Peyer's patch (tissue), 4 donors: Measurements from ENCODE around the gene CDH23. TPM values are rescaled to one million over a fixed set of nuclear protein-coding genes. Genes with fewer than 3 reads are reported as not detected.

ENCODE experiments used
- DNase-seq, 3 donors: peaks; one replicate each; pipeline ENCODE4 v3.0.0-alpha.2; 2017 to 2019
- H3K27ac ChIP-seq, 4 donors: fragments of 200-600 bp; sonication (generic); one replicate each; pipeline ENCODE4 v1.5.1; 2016 to 2019
- H3K27me3 ChIP-seq, 2 donors: fragments of 200-600 bp; sonication (generic); one replicate each; pipeline ENCODE4 v1.5.1; 2019
- H3K36me3 ChIP-seq, 3 donors: fragments of 200-600 bp; sonication (generic); one replicate each; pipeline ENCODE4 v1.5.1; 2016 to 2019
- H3K4me1 ChIP-seq, 4 donors: fragments of 200-600 bp; sonication (generic); one replicate each; pipeline ENCODE4 v1.5.1; 2016 to 2019
- H3K4me3 ChIP-seq, 4 donors: fragments of 200-600 bp; sonication (generic); 1 replicate in 3 of 4; 2 replicates in 1 of 4; pipeline ENCODE4 v1.5.1; 2016 to 2019; ENCODE audit warnings: mild to moderate bottlenecking in 1 of 4
- H3K9me3 ChIP-seq, 4 donors: fragments of 200-600 bp; sonication (generic); one replicate each; pipeline ENCODE4 v1.5.1; 2016 to 2019; ENCODE audit warnings: mild to moderate bottlenecking in 1 of 4
- CTCF ChIP-seq, 6 experiments: fragments of 450-650 bp in 4 of 6; fragments of 200-600 bp in 2 of 6; sonication (generic) in 1 of 6; IDR thresholded peaks; one replicate each; pipeline ENCODE4 v1.5.1; 2017 to 2019; ENCODE audit warnings: antibody characterized with exemption in 6 of 6, mild to moderate bottlenecking in 3 of 6, moderate library complexity in 1 of 6
- POLR2A ChIP-seq, 2 donors: fragments of 450-650 bp; IDR thresholded peaks; one replicate each; pipeline ENCODE4 v1.5.1; 2017; ENCODE audit warnings: antibody characterized with exemption in 2 of 2, mild to moderate bottlenecking in 2 of 2, moderate library complexity in 2 of 2
- total RNA-seq, 4 donors: library from RNA; depleted of rRNA; stranded (reverse); fragments of >200 nt; gene quantifications; one replicate each; pipeline ENCODE4 v1.1.0, GENCODE V29; 2016

Gene CDH23
- total RNA-seq, 4 donors from 2014 or later, result 3.2 to 9.9 (median 5.4) TPM

- H3K4me3 ChIP-seq, result no peak overlapping the region
- TF ChIP-seq CTCF (IDR thresholded peaks at IDR 0.05) (no peak), POLR2A (IDR thresholded peaks at IDR 0.05) (no peak)
- no peak for DNase-seq
Observed at GRCh38 chr10:71521504-71522441, 125.1 kb downstream of the CDH23 start.

GRCh38 chr10:71522442-71523144, 125.9 kb downstream of the CDH23 start:
- no peak for DNase-seq
- Histone ChIP-seq H3K27ac (no peak overlapping the region), H3K4me1 (no peaks in the 10 kb centered on the region), H3K27me3 (no peaks in the 10 kb centered on the region), H3K36me3 (no peaks in the 10 kb centered on the region), H3K4me3 (no peak overlapping the region), H3K9me3 (no peaks in the 10 kb centered on the region)
- TF ChIP-seq POLR2A (IDR thresholded peaks at IDR 0.05), result no peak
- no peak for TF ChIP-seq CTCF (IDR thresholded peaks at IDR 0.05)

More at GRCh38 chr10:71521504-71522441, 125.1 kb downstream of the CDH23 start:
- no peaks in the 10 kb centered on the region for H3K9me3 ChIP-seq
- H3K27ac ChIP-seq, result no peak overlapping the region
- H3K4me1 ChIP-seq, result no peaks in the 10 kb centered on the region
- H3K27me3 ChIP-seq, result no peaks in the 10 kb centered on the region
- H3K36me3 ChIP-seq, result no peaks in the 10 kb centered on the region

DNA sequence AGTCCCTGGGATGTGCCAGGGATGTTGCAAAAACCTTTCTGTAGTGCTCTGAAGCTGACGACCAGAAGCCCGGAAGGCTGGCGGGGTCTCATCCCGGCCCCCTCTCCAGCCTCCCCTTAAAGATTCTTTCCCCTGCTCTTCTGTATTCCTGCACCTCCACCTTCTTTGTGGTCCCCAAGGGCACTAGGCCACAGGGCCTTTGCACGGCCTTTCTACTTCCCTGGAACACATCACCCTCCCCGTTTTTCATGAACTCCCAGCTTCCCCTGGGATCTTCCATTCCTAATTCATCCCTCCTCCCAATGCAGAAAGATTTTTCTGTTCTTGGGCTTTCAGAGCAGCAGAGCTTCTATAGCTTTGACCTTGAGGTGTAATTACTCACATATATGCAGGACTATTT, 127.0 kb downstream of the CDH23 start:
- TF ChIP-seq CTCF (IDR thresholded peaks at IDR 0.05), result no peak
- TF ChIP-seq POLR2A (IDR thresholded peaks at IDR 0.05), result no peak
- H3K4me3 ChIP-seq, result no peak overlapping the region
- no peaks in the 10 kb centered on the region for H3K27me3 ChIP-seq
- H3K9me3 ChIP-seq, result no peaks in the 10 kb centered on the region
- no peaks in the 10 kb centered on the region for H3K4me1 ChIP-seq
- no peaks in the 10 kb centered on the region for H3K36me3 ChIP-seq
- no peak overlapping the region for H3K27ac ChIP-seq
- DNase-seq, result no peak

GRCh38 chr10:71525092-71525491, 128.4 kb downstream of the CDH23 start:
- no peak for DNase-seq
- TF ChIP-seq POLR2A (IDR thresholded peaks at IDR 0.05), result no peak
- TF ChIP-seq CTCF (IDR thresholded peaks at IDR 0.05), result no peak
- Histone ChIP-seq H3K36me3 (no peaks in the 10 kb centered on the region), H3K27me3 (no peaks in the 10 kb centered on the region), H3K9me3 (no peaks in the 10 kb centered on the region), H3K4me1 (no peaks in the 10 kb centered on the region), H3K4me3 (no peak overlapping the region), H3K27ac (no peak overlapping the region)

DNA sequence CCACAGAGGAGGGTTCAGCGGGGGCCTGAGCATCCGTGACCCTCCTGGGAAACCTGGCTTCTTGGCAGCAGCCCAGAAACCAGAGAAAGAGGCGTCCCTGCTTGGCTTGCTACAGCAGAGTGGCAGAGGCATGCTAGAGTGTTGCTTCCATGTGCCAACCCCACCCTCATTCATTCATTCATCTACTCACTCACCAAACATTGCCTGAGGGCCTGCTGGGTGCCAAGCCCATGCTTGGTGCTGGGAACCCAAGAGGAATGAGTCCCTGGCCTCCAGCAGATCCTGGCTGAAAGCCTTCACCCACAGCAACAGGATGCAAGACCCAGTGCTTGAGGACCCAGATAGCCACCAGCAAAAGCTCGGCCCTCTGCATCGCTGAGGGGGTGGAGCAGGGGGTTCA, 129.0 kb downstream of the CDH23 start:
- no peaks in the 10 kb centered on the region for H3K27me3 ChIP-seq
- H3K9me3 ChIP-seq, result no peaks in the 10 kb centered on the region
- no peak overlapping the region for H3K4me3 ChIP-seq
- no peaks in the 10 kb centered on the region for H3K4me1 ChIP-seq
- TF ChIP-seq POLR2A (IDR thresholded peaks at IDR 0.05), result no peak
- no peak for TF ChIP-seq CTCF (IDR thresholded peaks at IDR 0.05)
- no peak for DNase-seq
- no peaks in the 10 kb centered on the region for H3K36me3 ChIP-seq
- no peak overlapping the region for H3K27ac ChIP-seq
